K562 (cell line): ENCODE results near the gene SRP72. TPM values are rescaled to one million over a fixed set of nuclear protein-coding genes. Genes with fewer than 3 reads are reported as not detected.
A peak's percentile ranks its signal among the peaks of the same experiment; 100 is the strongest.

Source experiments
- BCOR ChIP-seq: fragments of 450-650 bp; IDR thresholded peaks from 2 replicates; pipeline ENCODE4 v1.6.1; 2016
- CBFA2T2 ChIP-seq: fragments of 450-650 bp; conservative IDR thresholded peaks from 2 replicates; pipeline ENCODE4 v1.6.1; 2017; ENCODE audit warnings: mild to moderate bottlenecking
- CREBBP ChIP-seq: IDR thresholded peaks from one replicate; pipeline ENCODE4 v1.6.1; 2012; ENCODE audit warnings: low read depth, mild to moderate bottlenecking, control low read depth, inconsistent platforms, low read length
- EP400 ChIP-seq: fragments of 450-650 bp; IDR thresholded peaks from 2 replicates; pipeline ENCODE4 v1.6.1; 2017; ENCODE audit warnings: antibody characterized with exemption, mild to moderate bottlenecking, moderate library complexity
- HIVEP1 ChIP-seq: fragments of 250-450 bp; sonication (Bioruptor Pico); IDR thresholded peaks from 2 replicates; pipeline ENCODE4 v1.4.0; 2020; ENCODE audit warnings: mild to moderate bottlenecking
- HNRNPUL1 ChIP-seq: fragments of 200-400 bp; formaldehyde crosslinking; IDR thresholded peaks from 2 replicates; pipeline ENCODE4 v1.6.1; 2017; ENCODE audit warnings: low read length
- IRF2 ChIP-seq: sonication (generic); formaldehyde crosslinking; IDR thresholded peaks from 2 replicates; pipeline ENCODE4 v1.8.1; 2022; ENCODE audit warnings: mild to moderate bottlenecking, missing genetic modification reagents
- MEIS2 ChIP-seq: fragments of 450-650 bp; IDR thresholded peaks from 2 replicates; pipeline ENCODE4 v1.6.1; 2014; ENCODE audit warnings: mild to moderate bottlenecking; ENCODE audit not compliant: partially characterized antibody
- NFE2 ChIP-seq: IDR thresholded peaks from 2 replicates; pipeline ENCODE4 v1.6.1; 2014; ENCODE audit warnings: antibody characterized with exemption, low read depth
- RCOR1 ChIP-seq, 2 experiments: IDR thresholded peaks; 2 replicates each; pipeline ENCODE4 v1.6.1; 2012; ENCODE audit warnings: low read depth in 2 of 2, low read length in 2 of 2, borderline replicate concordance in 1 of 2, improper control_type of control experiment in 1 of 2
- RHOXF2B ChIP-seq: fragments of 250-450 bp; sonication (Bioruptor Pico); conservative IDR thresholded peaks from 2 replicates; pipeline ENCODE4 v1.5.1; 2021
- SMARCB1 ChIP-seq: IDR thresholded peaks from 2 replicates; pipeline ENCODE4 v1.6.1; 2011; ENCODE audit warnings: improper control_type of control experiment, low read depth; ENCODE audit not compliant: insufficient read length
- SRSF3 ChIP-seq: fragments of 200-400 bp; formaldehyde crosslinking; IDR thresholded peaks from 2 replicates; pipeline ENCODE4 v1.6.1; 2016; ENCODE audit warnings: mild to moderate bottlenecking, low read length, moderate library complexity; ENCODE audit not compliant: insufficient read depth
- U2AF1 ChIP-seq: fragments of 200-400 bp; formaldehyde crosslinking; optimal IDR thresholded peaks from 2 replicates; pipeline ENCODE3; 2017; ENCODE audit warnings: mild to moderate bottlenecking, low read depth, low read length, moderate library complexity
- ZFPM2 ChIP-seq: fragments of 250-450 bp; sonication (Bioruptor Pico); IDR thresholded peaks from 2 replicates; pipeline ENCODE4 v1.5.1; 2022; ENCODE audit warnings: mild to moderate bottlenecking
- ZNF134 ChIP-seq: fragments of 250-450 bp; sonication (Bioruptor Pico); conservative IDR thresholded peaks from 2 replicates; pipeline ENCODE4 v1.4.0; 2020
- ZNF253 ChIP-seq: fragments of 250-450 bp; sonication (Bioruptor Pico); conservative IDR thresholded peaks from 2 replicates; pipeline ENCODE4 v1.6.1; 2021; ENCODE audit warnings: mild to moderate bottlenecking
- ZSCAN32 ChIP-seq: fragments of 450-650 bp; formaldehyde crosslinking; IDR thresholded peaks from 2 replicates; pipeline ENCODE4 v1.4.0; 2020; ENCODE audit warnings: mild to moderate bottlenecking, moderate library complexity
- ZZZ3 ChIP-seq: fragments of 450-650 bp; IDR thresholded peaks from 2 replicates; pipeline ENCODE4 v1.6.1; 2016; ENCODE audit warnings: antibody characterized with exemption, mild to moderate bottlenecking, moderate library complexity
- polyA plus RNA-seq, 8 experiments: library from polyadenylated mRNA; depleted of rRNA in 4 of 8; stranded (reverse) in 5 of 8; unstranded in 3 of 8; fragments of >200 nt; fragmentation: Nextera tagmentation in 2 of 8; fragmentation: Illumina TruSeq in 1 of 8; extraction: Ambion mirVana in 2 of 8; extraction: Trizol in 1 of 8; gene quantifications; 2 replicates each; pipeline versions ENCODE4 v1.2.1 to v1.2.3, GENCODE V29; 2011 to 2014; ENCODE audit warnings: inconsistent platforms in 1 of 8, missing spikeins in 1 of 8
- total RNA-seq, 7 experiments: library from RNA; depleted of rRNA in 6 of 7; stranded (reverse); fragments of >200 nt in 6 of 7; fragmentation: Illumina TruSeq in 2 of 7; extraction: Trizol in 2 of 7; gene quantifications; 2 replicates each; pipeline versions ENCODE4 v1.2.1 to v1.2.3, GENCODE V29; 2011 to 2021; ENCODE audit warnings: low replicate concordance in 1 of 7
- TF ChIP-seq, protein P1 (sequence below): fragments of 250-450 bp; sonication (Bioruptor Pico); IDR thresholded peaks from 2 replicates; pipeline ENCODE4 v1.8.0; 2021; ENCODE audit warnings: mild to moderate bottlenecking, moderate library complexity
- TF ChIP-seq, protein P2 (sequence below): fragments of 250-450 bp; sonication (Bioruptor Pico); IDR thresholded peaks from 2 replicates; pipeline ENCODE4 v1.5.0; 2020; ENCODE audit warnings: mild to moderate bottlenecking, borderline replicate concordance
- TF ChIP-seq, protein P3 (sequence below): fragments of 250-450 bp; sonication (Bioruptor Pico); IDR thresholded peaks from 2 replicates; pipeline ENCODE4 v1.8.0; 2022; ENCODE audit warnings: inconsistent platforms, mild to moderate bottlenecking, moderate library complexity, borderline replicate concordance
- TF ChIP-seq, protein P4 (sequence below): fragments of 450-650 bp; IDR thresholded peaks from 2 replicates; pipeline ENCODE4 v1.6.1; 2014; ENCODE audit warnings: low read depth, mild to moderate bottlenecking, moderate library complexity, borderline replicate concordance

Gene SRP72
- total and polyA plus RNA-seq, 9 of the 15 experiments (the other 6 are each of a cell fraction or from before 2014, with no cell fraction given) = 124 to 341 (median 202) TPM

DNA sequence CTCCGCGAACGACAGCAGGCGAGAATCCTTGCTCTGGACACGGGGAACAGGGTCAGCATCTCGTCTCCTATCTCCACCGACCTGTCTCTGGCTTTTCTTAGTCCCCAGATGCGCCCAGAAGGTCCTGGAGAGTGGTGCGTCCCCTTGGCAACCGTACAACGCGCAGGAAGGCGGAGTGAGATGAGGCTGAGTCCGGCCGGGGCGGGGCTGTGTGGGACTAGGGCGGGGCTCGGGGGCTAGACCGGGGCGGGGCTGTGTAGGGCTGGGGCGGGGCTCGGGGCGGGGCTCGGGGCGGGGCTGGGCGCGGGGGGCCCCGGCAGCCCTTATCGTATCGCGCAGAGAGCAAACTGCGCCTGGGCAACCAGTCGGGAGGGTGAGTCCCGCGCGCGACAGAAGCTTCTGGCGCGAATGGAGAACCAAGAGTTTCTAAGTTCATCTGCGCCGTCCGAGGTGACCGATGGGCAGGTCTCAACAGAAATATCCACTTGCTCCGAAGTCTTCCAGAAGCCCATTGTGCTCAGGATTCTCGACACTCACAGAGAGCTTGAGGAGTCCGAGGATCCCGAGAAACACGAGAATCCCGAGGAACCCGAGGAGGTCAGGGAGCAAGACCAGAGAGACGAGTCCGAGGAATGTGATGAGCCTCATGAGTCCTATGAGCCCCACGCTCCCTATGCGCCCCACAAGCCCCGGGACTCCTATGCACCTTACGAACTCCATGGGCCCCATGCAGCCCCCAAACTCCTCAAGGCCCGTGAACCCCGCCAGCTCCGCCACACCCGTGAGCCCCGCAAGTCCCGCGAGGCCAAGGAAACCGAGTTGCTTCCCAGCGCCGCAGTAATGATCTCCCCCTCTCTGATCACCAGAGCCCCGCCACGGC is 63.1 kb downstream of the SRP72 start (continued):
- TF ChIP-seq RCOR1 (IDR thresholded peaks at IDR 0.05; ENCODE audit: borderline replicate concordance in 1 of 2, low read depth in 2 of 2, low read length in 2 of 2) = peak in 1 of 2 experiments; percentile 12; a peak in 1 of 4 replicates
- TF ChIP-seq, protein P1, sequence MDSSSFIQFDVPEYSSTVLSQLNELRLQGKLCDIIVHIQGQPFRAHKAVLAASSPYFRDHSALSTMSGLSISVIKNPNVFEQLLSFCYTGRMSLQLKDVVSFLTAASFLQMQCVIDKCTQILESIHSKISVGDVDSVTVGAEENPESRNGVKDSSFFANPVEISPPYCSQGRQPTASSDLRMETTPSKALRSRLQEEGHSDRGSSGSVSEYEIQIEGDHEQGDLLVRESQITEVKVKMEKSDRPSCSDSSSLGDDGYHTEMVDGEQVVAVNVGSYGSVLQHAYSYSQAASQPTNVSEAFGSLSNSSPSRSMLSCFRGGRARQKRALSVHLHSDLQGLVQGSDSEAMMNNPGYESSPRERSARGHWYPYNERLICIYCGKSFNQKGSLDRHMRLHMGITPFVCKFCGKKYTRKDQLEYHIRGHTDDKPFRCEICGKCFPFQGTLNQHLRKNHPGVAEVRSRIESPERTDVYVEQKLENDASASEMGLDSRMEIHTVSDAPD = no peak
- TF ChIP-seq, protein P2, sequence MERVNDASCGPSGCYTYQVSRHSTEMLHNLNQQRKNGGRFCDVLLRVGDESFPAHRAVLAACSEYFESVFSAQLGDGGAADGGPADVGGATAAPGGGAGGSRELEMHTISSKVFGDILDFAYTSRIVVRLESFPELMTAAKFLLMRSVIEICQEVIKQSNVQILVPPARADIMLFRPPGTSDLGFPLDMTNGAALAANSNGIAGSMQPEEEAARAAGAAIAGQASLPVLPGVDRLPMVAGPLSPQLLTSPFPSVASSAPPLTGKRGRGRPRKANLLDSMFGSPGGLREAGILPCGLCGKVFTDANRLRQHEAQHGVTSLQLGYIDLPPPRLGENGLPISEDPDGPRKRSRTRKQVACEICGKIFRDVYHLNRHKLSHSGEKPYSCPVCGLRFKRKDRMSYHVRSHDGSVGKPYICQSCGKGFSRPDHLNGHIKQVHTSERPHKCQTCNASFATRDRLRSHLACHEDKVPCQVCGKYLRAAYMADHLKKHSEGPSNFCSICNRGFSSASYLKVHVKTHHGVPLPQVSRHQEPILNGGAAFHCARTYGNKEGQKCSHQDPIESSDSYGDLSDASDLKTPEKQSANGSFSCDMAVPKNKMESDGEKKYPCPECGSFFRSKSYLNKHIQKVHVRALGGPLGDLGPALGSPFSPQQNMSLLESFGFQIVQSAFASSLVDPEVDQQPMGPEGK = no peak
- TF ChIP-seq CREBBP = no peak
- TF ChIP-seq, protein P3, sequence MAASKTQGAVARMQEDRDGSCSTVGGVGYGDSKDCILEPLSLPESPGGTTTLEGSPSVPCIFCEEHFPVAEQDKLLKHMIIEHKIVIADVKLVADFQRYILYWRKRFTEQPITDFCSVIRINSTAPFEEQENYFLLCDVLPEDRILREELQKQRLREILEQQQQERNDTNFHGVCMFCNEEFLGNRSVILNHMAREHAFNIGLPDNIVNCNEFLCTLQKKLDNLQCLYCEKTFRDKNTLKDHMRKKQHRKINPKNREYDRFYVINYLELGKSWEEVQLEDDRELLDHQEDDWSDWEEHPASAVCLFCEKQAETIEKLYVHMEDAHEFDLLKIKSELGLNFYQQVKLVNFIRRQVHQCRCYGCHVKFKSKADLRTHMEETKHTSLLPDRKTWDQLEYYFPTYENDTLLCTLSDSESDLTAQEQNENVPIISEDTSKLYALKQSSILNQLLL = no peak
- TF ChIP-seq CBFA2T2 = no peak
- TF ChIP-seq BCOR = no peak
- no peak for TF ChIP-seq ZZZ3
- TF ChIP-seq RHOXF2B = no peak
- TF ChIP-seq HNRNPUL1 = no peak
- TF ChIP-seq SMARCB1 = no peak
- no peak for TF ChIP-seq ZSCAN32 (CRISPR knock-in tag)
- no peak for TF ChIP-seq NFE2
- peak; percentile 52 for TF ChIP-seq EP400
- no peak for TF ChIP-seq ZNF134
- TF ChIP-seq SRSF3 = no peak
- TF ChIP-seq HIVEP1 (CRISPR knock-in tag) = no peak
- no peak for TF ChIP-seq ZFPM2 (CRISPR knock-in tag)
- no peak for TF ChIP-seq MEIS2
- no peak for TF ChIP-seq U2AF1
- TF ChIP-seq IRF2 (CRISPR knock-in tag) = no peak
- TF ChIP-seq ZNF253 (CRISPR knock-in tag) = no peak
- TF ChIP-seq, protein P4, sequence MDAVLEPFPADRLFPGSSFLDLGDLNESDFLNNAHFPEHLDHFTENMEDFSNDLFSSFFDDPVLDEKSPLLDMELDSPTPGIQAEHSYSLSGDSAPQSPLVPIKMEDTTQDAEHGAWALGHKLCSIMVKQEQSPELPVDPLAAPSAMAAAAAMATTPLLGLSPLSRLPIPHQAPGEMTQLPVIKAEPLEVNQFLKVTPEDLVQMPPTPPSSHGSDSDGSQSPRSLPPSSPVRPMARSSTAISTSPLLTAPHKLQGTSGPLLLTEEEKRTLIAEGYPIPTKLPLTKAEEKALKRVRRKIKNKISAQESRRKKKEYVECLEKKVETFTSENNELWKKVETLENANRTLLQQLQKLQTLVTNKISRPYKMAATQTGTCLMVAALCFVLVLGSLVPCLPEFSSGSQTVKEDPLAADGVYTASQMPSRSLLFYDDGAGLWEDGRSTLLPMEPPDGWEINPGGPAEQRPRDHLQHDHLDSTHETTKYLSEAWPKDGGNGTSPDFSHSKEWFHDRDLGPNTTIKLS = peak; percentile 75
